AG09319 (cell line): ENCODE data around the gene OTOF.

ENCODE experiments used
- DNase-seq: peaks from one replicate; pipeline ENCODE4 v3.0.0-alpha.2; 2010; ENCODE audit warnings: low read depth; ENCODE audit errors: extremely low read depth
- CTCF ChIP-seq: IDR thresholded peaks from 2 replicates; pipeline ENCODE4 v1.5.1; 2011; ENCODE audit warnings: low read depth, mild to moderate bottlenecking, inconsistent platforms, low read length, moderate library complexity

Gene OTOF

GRCh38 chr2:26428846-26429245, 49.1 kb downstream of the OTOF start:
- no peak for DNase-seq
- TF ChIP-seq CTCF, result no peak

DNA sequence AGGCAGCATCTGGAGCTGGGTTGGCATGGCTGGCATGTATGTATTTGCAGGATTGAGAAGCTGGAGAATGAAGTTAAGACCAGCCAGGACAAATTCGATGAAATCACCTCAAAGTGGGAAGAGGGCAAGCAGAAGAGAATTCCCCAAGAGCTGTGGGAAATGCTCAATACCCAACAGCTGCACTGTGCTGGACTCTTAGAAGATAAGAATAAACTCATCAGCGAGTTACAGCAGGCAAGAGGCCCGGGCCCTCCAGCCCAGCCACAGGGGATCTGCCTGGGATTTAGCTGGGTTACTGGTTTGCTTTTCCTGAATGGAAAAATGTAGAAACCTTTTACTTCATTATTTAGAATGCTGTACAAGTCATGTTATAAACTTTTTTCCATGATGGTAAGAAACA, 53.7 kb downstream of the OTOF start:
- TF ChIP-seq CTCF, result no peak
- no peak for DNase-seq

DNA sequence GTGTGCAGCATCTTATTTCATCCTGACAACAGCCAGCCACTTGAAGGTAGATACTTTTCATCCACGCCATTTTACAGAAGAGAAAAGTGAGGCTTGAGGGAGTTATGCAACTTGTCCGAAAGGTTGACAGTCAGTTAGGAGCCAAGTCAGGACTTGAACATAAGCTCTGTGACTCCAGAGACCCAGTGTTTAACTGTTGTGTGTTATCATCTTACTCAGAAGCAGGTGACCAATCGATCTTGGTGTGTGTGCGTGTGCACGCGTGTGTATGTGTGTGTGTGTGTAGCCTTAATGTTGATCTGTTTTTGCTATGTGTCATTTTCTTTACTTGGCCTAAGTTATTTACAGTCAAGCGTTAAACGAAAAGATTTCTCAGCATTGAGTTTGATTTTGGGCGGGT, 54.2 kb downstream of the OTOF start:
- no peak for DNase-seq
- TF ChIP-seq CTCF, result no peak

GRCh38 chr2:26422947-26423629, 54.8 kb downstream of the OTOF start:
- no peak for DNase-seq
- TF ChIP-seq CTCF, result no peak

GRCh38 chr2:26421961-26422360, 56.0 kb downstream of the OTOF start:
- no peak for DNase-seq
- no peak for TF ChIP-seq CTCF

GRCh38 chr2:26414311-26414710, 63.6 kb downstream of the OTOF start:
- no peak for DNase-seq
- TF ChIP-seq CTCF, result no peak

- no peak for DNase-seq
- TF ChIP-seq CTCF, result no peak
These were observed 65.7 kb downstream of the OTOF start for GRCh38 chr2:26412091-26412673.
